GM21737 (cell line): Measurements from ENCODE around the gene USP27X.
A peak's percentile ranks its signal among the peaks of the same experiment; 100 is the strongest.

Source experiments
- ATAC-seq: cut with Tn5 transposase; IDR thresholded peaks from one replicate; pipeline ENCODE4 v1.9.1; 2021; ENCODE audit warnings: mild to moderate bottlenecking, moderate library complexity; ENCODE audit not compliant: unreplicated experiment

The USP27X gene

GRCh38 chrX:49880668-49881067 lies 1.4 kb downstream of the USP27X start:
- ATAC-seq, result no peak

GRCh38 chrX:49884290-49884862 lies 5.1 kb downstream of the USP27X start:
- no peak for ATAC-seq

- no peak for ATAC-seq
Observed at GRCh38 chrX:49892542-49892941, 13.3 kb downstream of the USP27X start.

GRCh38 chrX:49896951-49897350 lies 17.7 kb downstream of the USP27X start:
- no peak for ATAC-seq

DNA sequence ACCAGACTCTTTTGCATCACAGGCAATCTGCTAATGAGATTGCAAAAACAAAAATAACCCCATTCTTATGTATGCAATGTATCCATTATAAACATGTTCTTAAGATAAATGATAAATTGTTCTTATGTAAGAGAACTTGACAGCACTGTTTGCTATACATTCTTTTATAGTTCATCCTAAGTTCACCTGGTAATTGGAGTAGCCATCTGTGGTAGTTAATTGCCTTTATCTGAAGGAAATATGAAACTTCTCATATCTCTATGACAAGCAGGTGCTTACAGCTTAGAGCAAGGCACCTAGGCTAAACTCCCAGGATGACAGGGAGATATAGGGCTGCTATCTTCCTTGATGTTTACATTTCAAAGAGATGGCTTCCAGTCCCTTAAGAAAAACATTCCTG lies 21.8 kb downstream of the USP27X start:
- no peak for ATAC-seq

GRCh38 chrX:49910344-49910743 lies 31.1 kb downstream of the USP27X start:
- no peak for ATAC-seq

- no peak for ATAC-seq
Observed at GRCh38 chrX:49912086-49912485, 32.8 kb downstream of the USP27X start.

DNA sequence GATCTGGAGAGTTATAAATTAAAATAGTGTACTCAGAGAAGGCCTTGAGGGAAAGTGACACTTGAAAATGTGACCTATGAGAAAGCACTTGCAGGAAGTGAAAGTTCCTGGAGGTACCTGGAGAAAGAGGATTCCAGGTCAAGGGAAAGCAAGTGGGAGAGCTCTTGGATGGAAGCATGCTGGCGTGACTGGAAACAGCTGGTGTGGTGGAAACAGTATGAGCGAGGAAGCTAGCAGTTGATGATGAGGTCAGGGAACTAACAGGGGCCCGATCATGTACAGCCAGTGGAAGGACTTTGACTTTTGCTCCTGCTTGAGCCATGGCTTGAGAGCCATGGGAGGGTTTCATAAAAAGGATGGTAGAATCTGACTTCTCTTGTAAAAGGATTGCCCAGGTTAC lies 33.6 kb downstream of the USP27X start:
- ATAC-seq, result no peak

GRCh38 chrX:49915361-49916222 lies 36.3 kb downstream of the USP27X start:
- peak; percentile 71 for ATAC-seq

DNA sequence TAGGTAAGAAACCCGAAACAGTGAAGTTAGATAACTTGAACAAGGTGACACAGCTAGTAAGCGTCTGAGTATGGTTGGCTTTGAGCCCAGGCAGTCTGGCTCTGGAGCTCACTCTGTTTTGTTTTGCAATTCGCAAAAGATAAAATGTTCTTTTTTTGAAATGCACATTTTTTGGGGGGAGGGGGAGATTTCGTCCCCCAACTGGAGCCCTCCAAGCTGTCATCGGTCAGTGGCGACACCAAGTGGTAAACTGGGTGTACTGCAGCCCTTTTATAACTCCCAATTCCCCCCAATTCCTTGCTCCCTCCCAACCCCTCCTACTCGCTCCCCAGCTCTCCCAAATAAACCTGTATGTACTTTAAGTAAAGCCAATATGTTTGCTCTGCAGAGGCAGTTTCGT lies 40.3 kb downstream of the USP27X start:
- ATAC-seq, result no peak

DNA sequence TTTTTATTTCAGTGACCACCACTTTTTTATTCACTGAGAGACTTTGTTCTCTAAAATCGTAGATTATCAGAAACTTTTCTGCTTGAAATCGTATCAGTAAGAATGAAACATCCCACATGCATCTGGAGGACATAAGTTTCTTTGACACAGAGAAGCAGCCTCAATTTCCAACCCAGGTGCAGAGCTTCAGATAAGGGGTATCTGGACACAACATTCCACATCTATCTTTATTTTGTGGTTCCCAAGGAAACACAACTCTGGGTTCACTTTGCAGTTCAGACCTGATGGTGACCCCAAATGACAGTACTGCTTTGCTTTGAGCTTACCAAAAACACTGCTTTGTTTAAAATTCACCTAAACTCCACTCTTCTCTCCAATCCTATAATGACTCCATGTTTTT lies 41.8 kb downstream of the USP27X start:
- ATAC-seq, result no peak

GRCh38 chrX:49922291-49923241 lies 43.3 kb downstream of the USP27X start, which contains the start of gene CLCN5:
Gene CLCN5, plus strand, starts transcription at chrX:49922596. Its CDS starts 2,703 bp downstream, at chrX:49925299.
- ATAC-seq, result peak; percentile 98

- ATAC-seq, result no peak
Observed at GRCh38 chrX:49925176-49925575, 45.9 kb downstream of the USP27X start.

GRCh38 chrX:49930039-49930438 lies 50.8 kb downstream of the USP27X start:
- no peak for ATAC-seq
